ENCODE measurements around the gene ADAM23. TPM values are rescaled to one million over a fixed set of nuclear protein-coding genes. Genes with fewer than 3 reads are reported as not detected.

Gene ADAM23
- total and polyA plus RNA-seq, 2 of the 13 experiments (the other 11 are each of a cell fraction or from before 2014, with no cell fraction given) = 0.04 TPM; not detected in 1

DNA sequence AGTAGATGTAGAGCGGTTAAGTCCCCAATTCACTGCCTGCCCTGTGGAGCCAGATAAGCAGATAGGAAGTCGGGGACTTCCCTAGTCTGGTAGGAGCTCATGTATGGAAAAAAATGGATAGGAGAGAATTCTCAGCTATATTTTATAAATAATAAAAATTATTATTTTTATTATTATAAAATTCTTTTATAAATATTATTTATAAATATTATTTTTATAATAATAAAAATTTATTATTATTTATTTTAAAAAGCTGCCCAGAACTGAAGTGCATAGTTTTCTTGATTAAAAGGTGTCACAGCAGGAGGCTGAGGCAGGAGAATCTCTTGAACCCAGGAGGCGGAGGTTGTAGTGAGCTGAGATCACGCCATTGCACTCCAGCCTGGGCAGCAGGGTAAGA is 97.4 kb downstream of the ADAM23 start:
- TF ChIP-seq, protein P1, sequence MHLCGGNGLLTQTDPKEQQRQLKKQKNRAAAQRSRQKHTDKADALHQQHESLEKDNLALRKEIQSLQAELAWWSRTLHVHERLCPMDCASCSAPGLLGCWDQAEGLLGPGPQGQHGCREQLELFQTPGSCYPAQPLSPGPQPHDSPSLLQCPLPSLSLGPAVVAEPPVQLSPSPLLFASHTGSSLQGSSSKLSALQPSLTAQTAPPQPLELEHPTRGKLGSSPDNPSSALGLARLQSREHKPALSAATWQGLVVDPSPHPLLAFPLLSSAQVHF (CRISPR knock-in tag; IDR thresholded peaks at IDR 0.05) = no peak
- TF ChIP-seq ZNF224 (CRISPR knock-in tag; IDR thresholded peaks at IDR 0.05) (no peak), KLF12 (CRISPR knock-in tag; IDR thresholded peaks at IDR 0.05; ENCODE audit: borderline replicate concordance) (no peak), RBM22 (optimal IDR thresholded peaks at IDR 0.05; ENCODE audit: low read length) (no peak), ZNF776 (CRISPR knock-in tag; IDR thresholded peaks at IDR 0.05) (no peak), ZNF124 (CRISPR knock-in tag; IDR thresholded peaks at IDR 0.05) (no peak), HNRNPK (IDR thresholded peaks at IDR 0.05; ENCODE audit: low read depth, low read length, poor library complexity, severe bottlenecking) (no peak), NR2C2 (CRISPR knock-in tag; IDR thresholded peaks at IDR 0.05; ENCODE audit: borderline replicate concordance) (no peak), NCOA5 (CRISPR knock-in tag; IDR thresholded peaks at IDR 0.05) (no peak), GTF3A (CRISPR knock-in tag; conservative IDR thresholded peaks at IDR 0.05) (no peak), SETDB1 (CRISPR knock-in tag; IDR thresholded peaks at IDR 0.05; ENCODE audit: borderline replicate concordance) (no peak), ZNF180 (CRISPR knock-in tag; IDR thresholded peaks at IDR 0.05; ENCODE audit: borderline replicate concordance, low read depth) (no peak), ZNF441 (CRISPR knock-in tag; IDR thresholded peaks at IDR 0.05; ENCODE audit: borderline replicate concordance) (no peak), DNMT1 (CRISPR knock-in tag; IDR thresholded peaks at IDR 0.05) (no peak), RARA (CRISPR knock-in tag; IDR thresholded peaks at IDR 0.05) (no peak), ZFP36 (IDR thresholded peaks at IDR 0.05; ENCODE audit: borderline replicate concordance, low read depth, low read length, partially characterized antibody) (no peak)
- TF ChIP-seq, protein P2, sequence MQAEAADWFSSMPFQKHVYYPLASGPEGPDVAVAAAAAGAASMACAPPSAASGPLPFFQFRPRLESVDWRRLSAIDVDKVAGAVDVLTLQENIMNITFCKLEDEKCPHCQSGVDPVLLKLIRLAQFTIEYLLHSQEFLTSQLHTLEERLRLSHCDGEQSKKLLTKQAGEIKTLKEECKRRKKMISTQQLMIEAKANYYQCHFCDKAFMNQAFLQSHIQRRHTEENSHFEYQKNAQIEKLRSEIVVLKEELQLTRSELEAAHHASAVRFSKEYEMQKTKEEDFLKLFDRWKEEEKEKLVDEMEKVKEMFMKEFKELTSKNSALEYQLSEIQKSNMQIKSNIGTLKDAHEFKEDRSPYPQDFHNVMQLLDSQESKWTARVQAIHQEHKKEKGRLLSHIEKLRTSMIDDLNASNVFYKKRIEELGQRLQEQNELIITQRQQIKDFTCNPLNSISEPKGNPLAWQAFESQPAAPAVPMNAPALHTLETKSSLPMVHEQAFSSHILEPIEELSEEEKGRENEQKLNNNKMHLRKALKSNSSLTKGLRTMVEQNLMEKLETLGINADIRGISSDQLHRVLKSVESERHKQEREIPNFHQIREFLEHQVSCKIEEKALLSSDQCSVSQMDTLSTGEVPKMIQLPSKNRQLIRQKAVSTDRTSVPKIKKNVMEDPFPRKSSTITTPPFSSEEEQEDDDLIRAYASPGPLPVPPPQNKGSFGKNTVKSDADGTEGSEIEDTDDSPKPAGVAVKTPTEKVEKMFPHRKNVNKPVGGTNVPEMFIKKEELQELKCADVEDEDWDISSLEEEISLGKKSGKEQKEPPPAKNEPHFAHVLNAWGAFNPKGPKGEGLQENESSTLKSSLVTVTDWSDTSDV (CRISPR knock-in tag; IDR thresholded peaks at IDR 0.05) = no peak
- no peaks in the 10 kb centered on the region for H4K20me1 ChIP-seq (ENCODE audit: insufficient read depth, low read length)
- POLR2A ChIA-PET = no interaction called here
- H3K4me1 ChIP-seq (ENCODE audit: insufficient read depth, low read length) = no peaks in the 10 kb centered on the region
- H2AFZ ChIP-seq (ENCODE audit: low read length) = no peak overlapping the region
- H3K4me3 ChIP-seq (replicated peaks in 1 of 3; ENCODE audit: insufficient read depth in 1 of 3, low read depth in 2 of 3, low read length in 3 of 3) = no peak overlapping the region
- H3K27ac ChIP-seq (ENCODE audit: extremely low read length, insufficient read depth, low read length) = no peak overlapping the region
- no peak for ATAC-seq
- no TSS peak for BruUV-seq (replicated peaks)
- H3K9ac ChIP-seq (ENCODE audit: insufficient read depth, low read depth, low read length) = no peak overlapping the region
- in situ Hi-C loops (cut with HindIII; ENCODE audit: extremely low pct_ligation_motif_present, low pct_unique_long_range_greater_than_20kb) = no loop called here
- FAIRE-seq = no peak
- intact Hi-C loops (cut with micrococcal nuclease; ENCODE audit: unreplicated experiment) = no loop called here
- WGBS (ENCODE audit: low lambda C conversion rate) = 59% methylated on average over 4 of the region's 4 CpGs
- no peaks in the 10 kb centered on the region for H3K36me3 ChIP-seq (replicated peaks in 1 of 2; ENCODE audit: control insufficient read depth in 1 of 2, insufficient read depth in 2 of 2, low read length in 2 of 2)
- no peaks in the 10 kb centered on the region for H3K27me3 ChIP-seq (ENCODE audit: control insufficient read depth in 1 of 2, insufficient read depth in 2 of 2, low read length in 2 of 2)
- DNase-seq (ENCODE audit: low spot score) = no peak
- no peaks in the 10 kb centered on the region for H3K79me2 ChIP-seq (ENCODE audit: insufficient read depth, low read length)
- H3K4me2 ChIP-seq (ENCODE audit: low read depth, low read length) = no peak overlapping the region
- CTCF ChIA-PET (ENCODE audit: low intra/inter-chr PET ratio, low total read pairs) = no interaction called here
- no peaks in the 10 kb centered on the region for H3K9me3 ChIP-seq (ENCODE audit: low read length)

All from HepG2 (cell line).